GM23338 (cell line): ENCODE data around the gene ZBTB7A. TPM values are rescaled to one million over a fixed set of nuclear protein-coding genes. Genes with fewer than 3 reads are reported as not detected.

Experiments
- EZH2phosphoT487 ChIP-seq: fragments of 200-600 bp; sonication (generic); IDR thresholded peaks from one replicate; pipeline ENCODE4 v1.8.1; 2018; ENCODE audit warnings: antibody characterized with exemption; ENCODE audit not compliant: unreplicated experiment
- JUNB ChIP-seq: IDR thresholded peaks from one replicate; pipeline ENCODE4 v1.6.1; 2016; ENCODE audit warnings: antibody characterized with exemption; ENCODE audit not compliant: unreplicated experiment
- REST ChIP-seq: IDR thresholded peaks from one replicate; pipeline ENCODE4 v1.6.1; 2018; ENCODE audit warnings: antibody characterized with exemption; ENCODE audit not compliant: unreplicated experiment
- STAT1 ChIP-seq: IDR thresholded peaks from one replicate; pipeline ENCODE4 v1.6.1; 2016; ENCODE audit warnings: antibody characterized with exemption; ENCODE audit not compliant: unreplicated experiment
- ZNF462 ChIP-seq: fragments of 250-450 bp; sonication (Bioruptor Pico); IDR thresholded peaks from 2 replicates; pipeline ENCODE4 v1.5.0; 2020; ENCODE audit warnings: mild to moderate bottlenecking, moderate library complexity
- polyA plus RNA-seq: library from polyadenylated mRNA; unstranded; fragments of >200 nt; fragmentation: Nextera tagmentation; extraction: Ambion mirVana; gene quantifications from 2 replicates; pipeline ENCODE4 v1.2.1, GENCODE V29; 2016
- total RNA-seq: library from RNA; depleted of rRNA; stranded (reverse); fragments of >200 nt; shearing (Covaris generic); gene quantifications from 2 replicates; pipeline ENCODE4 v1.2.3, GENCODE V29; 2014

ZBTB7A gene
- total and polyA plus RNA-seq, 2 experiments from 2014 or later, result 9.5 to 35.0 TPM

GRCh38 chr19:4033028-4033956 is 33.4 kb downstream of the ZBTB7A start (continued):
- TF ChIP-seq REST (no peak), JUNB (no peak), ZNF462 (no peak), STAT1 (no peak), EZH2phosphoT487 (no peak)
